Endothelial cell (in vitro differentiated cells): ENCODE data around the gene RIPOR1. TPM values are rescaled to one million over a fixed set of nuclear protein-coding genes. Genes with fewer than 3 reads are reported as not detected.

Experiments used
- DNase-seq: peaks from one replicate; pipeline ENCODE4 v3.0.0; 2021; ENCODE audit warnings: low spot score
- H3K27ac Mint-ChIP-seq: one replicate; pipeline ENCODE4 v1.8.0; 2021; ENCODE audit warnings: mixed read lengths, inconsistent platforms; ENCODE audit not compliant: unreplicated experiment
- H3K27me3 Mint-ChIP-seq: one replicate; pipeline ENCODE4 v1.8.0; 2021; ENCODE audit warnings: mild to moderate bottlenecking, moderate library complexity, mixed read lengths, inconsistent platforms; ENCODE audit not compliant: unreplicated experiment
- H3K36me3 Mint-ChIP-seq: one replicate; pipeline ENCODE4 v1.8.0; 2021; ENCODE audit warnings: mild to moderate bottlenecking, low read depth, mixed read lengths, inconsistent platforms; ENCODE audit not compliant: unreplicated experiment
- H3K4me1 Mint-ChIP-seq: one replicate; pipeline ENCODE4 v1.8.0; 2021; ENCODE audit warnings: mild to moderate bottlenecking, mixed read lengths, inconsistent platforms; ENCODE audit not compliant: unreplicated experiment
- H3K4me3 Mint-ChIP-seq: one replicate; pipeline ENCODE4 v1.8.0; 2021; ENCODE audit warnings: mild to moderate bottlenecking, mixed read lengths, inconsistent platforms; ENCODE audit not compliant: unreplicated experiment
- H3K9me3 Mint-ChIP-seq: one replicate; pipeline ENCODE4 v1.8.0; 2021; ENCODE audit warnings: mixed read lengths, inconsistent platforms; ENCODE audit not compliant: unreplicated experiment
- total RNA-seq: library from RNA; stranded (reverse); fragmentation: NEBNext Ultra II Directional; extraction: Animal tissue kit (Norgen Biotek cat#: 25700); gene quantifications from one replicate; pipeline ENCODE4 v1.2.1, GENCODE V29; 2021; ENCODE audit not compliant: unreplicated experiment
- TF ChIP-seq, protein P1 (sequence below): fragments of 200-600 bp; sonication (generic); IDR thresholded peaks from one replicate; pipeline ENCODE4 v1.5.0; 2021; ENCODE audit warnings: antibody characterized with exemption; ENCODE audit not compliant: unreplicated experiment

The RIPOR1 gene
- total RNA-seq, 1 donor from 2014 or later, result 184 TPM

DNA sequence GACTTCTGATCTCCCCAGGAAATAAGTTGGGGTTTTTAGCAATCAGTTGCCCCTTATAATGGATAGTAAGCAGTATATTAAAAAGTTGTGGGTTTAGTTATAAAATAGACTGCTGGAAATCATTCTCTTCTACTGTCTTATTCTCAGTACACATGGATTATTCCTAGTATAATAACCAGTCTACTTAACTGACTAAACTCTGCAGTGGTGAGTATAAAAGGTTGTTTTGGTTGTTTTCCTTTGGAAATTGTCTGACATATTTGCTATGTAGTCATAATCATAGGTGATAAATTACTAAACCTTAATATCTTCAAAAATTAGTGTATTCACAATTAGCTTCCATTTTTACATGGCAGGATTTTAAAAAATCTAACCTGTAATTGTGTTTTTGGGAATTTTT, 65.1 kb downstream of the RIPOR1 start:
- Mint-ChIP-seq H3K4me3 (no peak overlapping the region), H3K36me3 (no peaks in the 10 kb centered on the region), H3K9me3 (no peaks in the 10 kb centered on the region), H3K27me3 (no peaks in the 10 kb centered on the region), H3K4me1 (peaks cover 29% of the 10 kb centered on the region), H3K27ac (peak overlapping the region; percentile 19)
- no peak for DNase-seq
- TF ChIP-seq, protein P1, sequence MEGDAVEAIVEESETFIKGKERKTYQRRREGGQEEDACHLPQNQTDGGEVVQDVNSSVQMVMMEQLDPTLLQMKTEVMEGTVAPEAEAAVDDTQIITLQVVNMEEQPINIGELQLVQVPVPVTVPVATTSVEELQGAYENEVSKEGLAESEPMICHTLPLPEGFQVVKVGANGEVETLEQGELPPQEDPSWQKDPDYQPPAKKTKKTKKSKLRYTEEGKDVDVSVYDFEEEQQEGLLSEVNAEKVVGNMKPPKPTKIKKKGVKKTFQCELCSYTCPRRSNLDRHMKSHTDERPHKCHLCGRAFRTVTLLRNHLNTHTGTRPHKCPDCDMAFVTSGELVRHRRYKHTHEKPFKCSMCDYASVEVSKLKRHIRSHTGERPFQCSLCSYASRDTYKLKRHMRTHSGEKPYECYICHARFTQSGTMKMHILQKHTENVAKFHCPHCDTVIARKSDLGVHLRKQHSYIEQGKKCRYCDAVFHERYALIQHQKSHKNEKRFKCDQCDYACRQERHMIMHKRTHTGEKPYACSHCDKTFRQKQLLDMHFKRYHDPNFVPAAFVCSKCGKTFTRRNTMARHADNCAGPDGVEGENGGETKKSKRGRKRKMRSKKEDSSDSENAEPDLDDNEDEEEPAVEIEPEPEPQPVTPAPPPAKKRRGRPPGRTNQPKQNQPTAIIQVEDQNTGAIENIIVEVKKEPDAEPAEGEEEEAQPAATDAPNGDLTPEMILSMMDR, result no peak

DNA sequence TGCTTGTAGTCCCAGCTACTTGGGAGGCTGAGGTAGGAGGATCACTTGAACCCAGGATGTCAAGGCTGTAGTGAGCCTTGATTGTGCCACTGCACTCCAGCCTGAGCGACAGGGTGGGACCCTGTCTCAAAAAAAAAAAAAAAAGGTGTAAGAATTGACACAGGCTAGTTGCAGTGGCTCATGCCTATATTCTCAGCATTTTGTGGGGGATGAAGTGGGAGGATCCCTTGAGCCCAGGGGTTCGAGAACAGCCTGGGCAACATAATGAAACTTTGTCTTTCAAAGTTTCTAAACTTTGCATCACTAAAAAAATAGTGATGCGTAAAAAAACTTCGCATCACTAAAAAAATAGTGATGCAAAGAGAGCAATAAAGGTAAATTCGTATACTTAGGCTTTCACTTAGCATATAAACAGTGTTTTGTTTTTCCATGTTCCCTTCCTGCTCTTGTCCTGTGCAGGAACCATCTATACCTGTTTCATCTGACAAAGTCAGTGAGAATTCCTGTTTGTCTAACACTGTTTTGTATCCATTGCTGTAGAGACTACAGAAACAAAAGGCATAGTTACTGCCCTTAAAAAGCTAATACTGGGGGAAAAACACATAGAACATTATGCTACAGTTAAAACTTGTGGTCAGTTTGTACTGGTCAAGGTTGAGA, 65.8 kb downstream of the RIPOR1 start:
- TF ChIP-seq, protein P1, result no peak
- no peak for DNase-seq
- peak overlapping the region; percentile 5 for H3K4me3 Mint-ChIP-seq
- peaks cover 29% of the 10 kb centered on the region for H3K4me1 Mint-ChIP-seq
- no peaks in the 10 kb centered on the region for H3K9me3 Mint-ChIP-seq
- peak overlapping the region; percentile 89 for H3K27ac Mint-ChIP-seq
- H3K27me3 Mint-ChIP-seq, result no peaks in the 10 kb centered on the region
- no peaks in the 10 kb centered on the region for H3K36me3 Mint-ChIP-seq

DNA sequence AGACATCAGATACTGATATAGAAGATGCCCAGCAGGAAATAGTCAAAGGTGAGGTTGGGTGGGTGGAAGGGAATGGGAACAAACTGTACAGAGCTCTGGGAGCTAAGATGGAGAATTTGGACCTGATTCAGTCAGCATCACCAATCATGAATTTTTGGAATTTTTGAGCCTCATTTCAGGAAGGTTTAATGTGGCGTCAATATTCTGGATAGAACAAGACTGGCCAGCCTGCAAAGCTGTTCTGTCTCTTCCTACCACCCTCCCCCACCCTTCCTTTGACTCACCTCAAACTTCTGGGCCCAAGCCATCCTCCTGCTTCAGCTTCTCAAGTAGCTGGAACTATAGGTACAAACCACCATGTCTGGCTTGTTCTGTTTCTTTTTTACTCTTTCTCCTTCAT, 66.3 kb downstream of the RIPOR1 start:
- DNase-seq, result no peak
- peaks cover 29% of the 10 kb centered on the region for H3K4me1 Mint-ChIP-seq
- peak overlapping the region; percentile 89 for H3K27ac Mint-ChIP-seq
- TF ChIP-seq, protein P1, result no peak
- no peaks in the 10 kb centered on the region for H3K27me3 Mint-ChIP-seq
- no peaks in the 10 kb centered on the region for H3K36me3 Mint-ChIP-seq
- H3K9me3 Mint-ChIP-seq, result no peaks in the 10 kb centered on the region
- H3K4me3 Mint-ChIP-seq, result peak overlapping the region; percentile 5

Other genes starting within 250 kb of the RIPOR1 start
- 9.5 TPM for gene PLEKHG4, start 249.3 kb upstream of the RIPOR1 start, total RNA-seq
- gene KCTD19, start 202.1 kb upstream of the RIPOR1 start, total RNA-seq, result 2.0 TPM
- 24.1 TPM for gene LRRC36, start 202.0 kb upstream of the RIPOR1 start, total RNA-seq
- gene TPPP3, start 135.3 kb upstream of the RIPOR1 start, total RNA-seq, result 1.1 TPM
- gene ZDHHC1, start 112.4 kb upstream of the RIPOR1 start, total RNA-seq, result 7.2 TPM
- 3.3 TPM for gene HSD11B2, start 97.7 kb upstream of the RIPOR1 start, total RNA-seq
- 107 TPM for gene ATP6V0D1, start 47.7 kb upstream of the RIPOR1 start, total RNA-seq
- not detected for gene AGRP, start 45.3 kb upstream of the RIPOR1 start, total RNA-seq
- 40.1 TPM for gene CTCF, start 33.7 kb downstream of the RIPOR1 start, total RNA-seq
- 3.6 TPM for gene CARMIL2, start 116.3 kb downstream of the RIPOR1 start, total RNA-seq
- 27.1 TPM for gene ACD, start 131.4 kb downstream of the RIPOR1 start, total RNA-seq
- 1.2 TPM for gene PARD6A, start 132.1 kb downstream of the RIPOR1 start, total RNA-seq
- gene ENKD1, start 137.9 kb downstream of the RIPOR1 start, total RNA-seq, result 9.9 TPM
- gene C16orf86, start 138.0 kb downstream of the RIPOR1 start, total RNA-seq, result 1.8 TPM
- gene GFOD2, start 190.5 kb downstream of the RIPOR1 start, total RNA-seq, result 44.2 TPM